Measurements from ENCODE around the gene KMT2C. TPM values are rescaled to one million over a fixed set of nuclear protein-coding genes. Genes with fewer than 3 reads are reported as not detected.

The KMT2C gene
- polyA plus RNA-seq, 1 donor from 2014 or later, result 29.8 TPM

DNA sequence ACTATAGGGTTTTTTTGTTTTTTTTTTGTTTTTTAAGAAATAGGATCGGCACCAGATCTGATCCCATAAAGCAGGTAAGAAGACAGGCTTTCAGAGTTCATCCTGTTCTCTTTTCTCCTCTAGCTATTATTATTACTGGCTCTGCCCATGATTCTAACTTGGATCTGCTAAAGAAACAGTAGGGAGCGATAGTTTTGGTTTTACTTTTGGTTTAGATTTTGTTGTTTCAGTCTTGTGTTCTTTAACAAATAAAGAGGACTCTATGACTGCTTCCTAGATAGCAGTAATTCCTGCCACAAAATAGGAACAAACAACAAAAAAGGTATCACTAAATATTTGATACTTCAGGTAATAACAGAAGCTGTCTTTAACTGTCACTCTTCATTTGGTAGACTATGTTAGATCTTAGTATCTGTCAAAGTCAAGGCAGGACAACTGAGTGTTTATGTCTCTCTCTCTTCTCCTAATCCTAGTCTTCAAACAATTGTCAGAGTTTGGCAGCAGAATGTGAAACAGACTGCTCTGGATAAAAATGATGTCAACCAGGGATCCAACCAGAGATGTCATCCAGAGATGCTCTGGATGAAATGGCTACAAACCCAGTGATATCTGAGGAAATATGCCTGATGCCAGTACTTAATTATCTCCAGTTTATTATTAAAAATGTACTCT is 99.8 kb downstream of the KMT2C start:
- peaks cover 68% of the 10 kb centered on the region for H3K79me2 ChIP-seq (replicated peaks; ENCODE audit: insufficient read depth, low read length)
- no peaks in the 10 kb centered on the region for H3K27me3 ChIP-seq (ENCODE audit: insufficient read depth, low read depth, low read length)
- H2AFZ ChIP-seq (ENCODE audit: low read depth, low read length), result no peak overlapping the region
- H3K36me3 ChIP-seq (ENCODE audit: insufficient read depth, low read length), result no peaks in the 10 kb centered on the region
- no peaks in the 10 kb centered on the region for H3K9me2 ChIP-seq (ENCODE audit: insufficient read depth, low read length)
- H3K4me2 ChIP-seq (ENCODE audit: low read length), result no peak overlapping the region
- no peaks in the 10 kb centered on the region for H3K9me3 ChIP-seq (ENCODE audit: low read length)
- TF ChIP-seq EP300 (conservative IDR thresholded peaks at IDR 0.05; ENCODE audit: poor library complexity, severe bottlenecking), result peak; percentile 67
- TF ChIP-seq POLR2AphosphoS5 (IDR thresholded peaks at IDR 0.05), result peak; percentile 59
- TF ChIP-seq SMC3 (conservative IDR thresholded peaks at IDR 0.05; ENCODE audit: poor library complexity), result no peak
- TF ChIP-seq EZH2 (IDR thresholded peaks at IDR 0.05; ENCODE audit: borderline replicate concordance, insufficient read depth, low read length, poor library complexity, severe bottlenecking), result no peak
- TF ChIP-seq MXI1 (conservative IDR thresholded peaks at IDR 0.05; ENCODE audit: poor library complexity, severe bottlenecking), result no peak
- no peak for TF ChIP-seq TAF1 (IDR thresholded peaks at IDR 0.05; ENCODE audit: low read depth)
- no peak overlapping the region for H3K4me3 ChIP-seq (ENCODE audit: low read length)
- H4K20me1 ChIP-seq (ENCODE audit: insufficient read depth), result peaks cover 5% of the 10 kb centered on the region
- H3K9ac ChIP-seq (ENCODE audit: low read length), result no peak overlapping the region
- no peak overlapping the region for H3K27ac ChIP-seq (ENCODE audit: low read length)
- no peaks in the 10 kb centered on the region for H3F3A ChIP-seq (ENCODE audit: insufficient read depth, low read length, poor library complexity, severe bottlenecking)

DNA sequence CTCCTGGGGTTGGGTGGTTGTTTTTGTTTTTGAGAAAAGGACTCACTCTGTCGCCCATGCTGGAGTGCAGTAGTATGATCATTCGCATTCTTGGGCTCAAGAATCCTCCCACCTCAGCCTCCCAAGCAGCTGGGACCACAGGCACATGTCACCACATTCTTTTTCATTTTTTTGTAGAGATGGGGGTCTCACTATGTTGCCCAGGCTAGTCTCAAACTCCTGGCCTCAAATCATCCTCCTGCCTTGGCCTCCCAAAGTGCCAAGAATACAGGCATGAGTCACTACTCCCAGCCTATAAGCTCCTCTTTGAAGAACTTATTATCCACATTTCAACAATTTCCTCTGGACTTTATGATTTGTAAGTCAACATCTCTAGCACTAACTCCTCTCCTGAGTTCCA is 102.7 kb downstream of the KMT2C start:
- Histone ChIP-seq H4K20me1 (ENCODE audit: insufficient read depth) (peaks cover 5% of the 10 kb centered on the region), H3K27me3 (ENCODE audit: insufficient read depth, low read depth, low read length) (no peaks in the 10 kb centered on the region), H3F3A (ENCODE audit: insufficient read depth, low read length, poor library complexity, severe bottlenecking) (no peaks in the 10 kb centered on the region), H3K36me3 (ENCODE audit: insufficient read depth, low read length) (no peaks in the 10 kb centered on the region), H3K4me3 (ENCODE audit: low read length) (no peak overlapping the region), H3K4me2 (ENCODE audit: low read length) (no peak overlapping the region), H3K9me3 (ENCODE audit: low read length) (no peaks in the 10 kb centered on the region), H3K79me2 (replicated peaks; ENCODE audit: insufficient read depth, low read length) (peaks cover 45% of the 10 kb centered on the region), H2AFZ (ENCODE audit: low read depth, low read length) (no peak overlapping the region), H3K9ac (ENCODE audit: low read length) (no peak overlapping the region), H3K9me2 (ENCODE audit: insufficient read depth, low read length) (no peaks in the 10 kb centered on the region), H3K27ac (ENCODE audit: low read length) (no peak overlapping the region)
- TF ChIP-seq POLR2AphosphoS5 (IDR thresholded peaks at IDR 0.05) (no peak), MXI1 (conservative IDR thresholded peaks at IDR 0.05; ENCODE audit: poor library complexity, severe bottlenecking) (no peak), EZH2 (IDR thresholded peaks at IDR 0.05; ENCODE audit: borderline replicate concordance, insufficient read depth, low read length, poor library complexity, severe bottlenecking) (no peak), RAD21 (conservative IDR thresholded peaks at IDR 0.05) (no peak), TAF1 (IDR thresholded peaks at IDR 0.05; ENCODE audit: low read depth) (no peak), SMC3 (conservative IDR thresholded peaks at IDR 0.05; ENCODE audit: poor library complexity) (no peak), EP300 (conservative IDR thresholded peaks at IDR 0.05; ENCODE audit: poor library complexity, severe bottlenecking) (no peak)
- TF ChIP-seq, protein P1, sequence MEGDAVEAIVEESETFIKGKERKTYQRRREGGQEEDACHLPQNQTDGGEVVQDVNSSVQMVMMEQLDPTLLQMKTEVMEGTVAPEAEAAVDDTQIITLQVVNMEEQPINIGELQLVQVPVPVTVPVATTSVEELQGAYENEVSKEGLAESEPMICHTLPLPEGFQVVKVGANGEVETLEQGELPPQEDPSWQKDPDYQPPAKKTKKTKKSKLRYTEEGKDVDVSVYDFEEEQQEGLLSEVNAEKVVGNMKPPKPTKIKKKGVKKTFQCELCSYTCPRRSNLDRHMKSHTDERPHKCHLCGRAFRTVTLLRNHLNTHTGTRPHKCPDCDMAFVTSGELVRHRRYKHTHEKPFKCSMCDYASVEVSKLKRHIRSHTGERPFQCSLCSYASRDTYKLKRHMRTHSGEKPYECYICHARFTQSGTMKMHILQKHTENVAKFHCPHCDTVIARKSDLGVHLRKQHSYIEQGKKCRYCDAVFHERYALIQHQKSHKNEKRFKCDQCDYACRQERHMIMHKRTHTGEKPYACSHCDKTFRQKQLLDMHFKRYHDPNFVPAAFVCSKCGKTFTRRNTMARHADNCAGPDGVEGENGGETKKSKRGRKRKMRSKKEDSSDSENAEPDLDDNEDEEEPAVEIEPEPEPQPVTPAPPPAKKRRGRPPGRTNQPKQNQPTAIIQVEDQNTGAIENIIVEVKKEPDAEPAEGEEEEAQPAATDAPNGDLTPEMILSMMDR (IDR thresholded peaks at IDR 0.05; ENCODE audit: poor library complexity, severe bottlenecking), result no peak
- TF ChIP-seq, protein P2, sequence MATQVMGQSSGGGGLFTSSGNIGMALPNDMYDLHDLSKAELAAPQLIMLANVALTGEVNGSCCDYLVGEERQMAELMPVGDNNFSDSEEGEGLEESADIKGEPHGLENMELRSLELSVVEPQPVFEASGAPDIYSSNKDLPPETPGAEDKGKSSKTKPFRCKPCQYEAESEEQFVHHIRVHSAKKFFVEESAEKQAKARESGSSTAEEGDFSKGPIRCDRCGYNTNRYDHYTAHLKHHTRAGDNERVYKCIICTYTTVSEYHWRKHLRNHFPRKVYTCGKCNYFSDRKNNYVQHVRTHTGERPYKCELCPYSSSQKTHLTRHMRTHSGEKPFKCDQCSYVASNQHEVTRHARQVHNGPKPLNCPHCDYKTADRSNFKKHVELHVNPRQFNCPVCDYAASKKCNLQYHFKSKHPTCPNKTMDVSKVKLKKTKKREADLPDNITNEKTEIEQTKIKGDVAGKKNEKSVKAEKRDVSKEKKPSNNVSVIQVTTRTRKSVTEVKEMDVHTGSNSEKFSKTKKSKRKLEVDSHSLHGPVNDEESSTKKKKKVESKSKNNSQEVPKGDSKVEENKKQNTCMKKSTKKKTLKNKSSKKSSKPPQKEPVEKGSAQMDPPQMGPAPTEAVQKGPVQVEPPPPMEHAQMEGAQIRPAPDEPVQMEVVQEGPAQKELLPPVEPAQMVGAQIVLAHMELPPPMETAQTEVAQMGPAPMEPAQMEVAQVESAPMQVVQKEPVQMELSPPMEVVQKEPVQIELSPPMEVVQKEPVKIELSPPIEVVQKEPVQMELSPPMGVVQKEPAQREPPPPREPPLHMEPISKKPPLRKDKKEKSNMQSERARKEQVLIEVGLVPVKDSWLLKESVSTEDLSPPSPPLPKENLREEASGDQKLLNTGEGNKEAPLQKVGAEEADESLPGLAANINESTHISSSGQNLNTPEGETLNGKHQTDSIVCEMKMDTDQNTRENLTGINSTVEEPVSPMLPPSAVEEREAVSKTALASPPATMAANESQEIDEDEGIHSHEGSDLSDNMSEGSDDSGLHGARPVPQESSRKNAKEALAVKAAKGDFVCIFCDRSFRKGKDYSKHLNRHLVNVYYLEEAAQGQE (IDR thresholded peaks at IDR 0.05; ENCODE audit: borderline replicate concordance), result no peak
